ENCODE data around the gene ZFHX2. TPM values are rescaled to one million over a fixed set of nuclear protein-coding genes. Genes with fewer than 3 reads are reported as not detected.
A peak's percentile ranks its signal among the peaks of the same experiment; 100 is the strongest.

The ZFHX2 gene
- total RNA-seq, 1 experiment from 2014 or later = 19.4 TPM

DNA sequence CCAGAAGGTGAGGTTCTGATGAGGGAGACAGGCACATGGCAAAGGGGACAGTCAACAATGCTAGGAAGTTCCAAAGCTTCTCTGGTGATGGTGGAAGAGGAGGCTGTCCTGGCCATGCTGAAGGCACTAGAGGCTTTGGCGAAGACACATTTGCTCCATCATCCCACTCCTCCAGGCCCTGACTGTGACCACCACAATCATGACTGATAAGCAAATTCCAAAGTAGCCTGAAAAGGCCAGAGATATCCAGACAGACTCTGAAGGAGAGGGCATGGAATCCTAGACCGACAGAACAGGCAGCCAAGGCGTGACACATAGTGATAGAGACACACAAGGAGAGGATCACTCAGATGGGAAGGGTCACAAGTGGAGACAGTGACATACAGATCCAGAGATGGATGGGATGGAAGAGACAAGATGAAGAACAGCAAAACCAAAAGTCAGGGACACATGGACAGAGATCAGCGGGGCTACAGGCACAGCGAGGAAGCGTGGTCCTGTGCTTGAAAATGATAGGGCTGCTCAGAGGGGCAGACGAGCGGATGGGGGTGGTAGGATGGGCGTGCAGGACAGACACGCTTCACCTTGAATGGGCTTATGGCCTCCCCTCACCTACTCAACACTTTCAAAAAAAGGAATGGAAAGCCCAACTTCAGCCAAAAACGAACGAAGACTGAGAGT is 1.3 kb downstream of the ZFHX2 start:
- H3K4me3 Mint-ChIP-seq = no peak overlapping the region
- Histone ChIP-seq H2BK12ac (ENCODE audit: insufficient read length, low read depth, low read length) (no peak overlapping the region), H3K14ac (ENCODE audit: insufficient read depth, low read length) (peak overlapping the region; percentile 14), H3K27ac (ENCODE audit: insufficient read length, low read depth, low read length) (no peak overlapping the region), H3K18ac (ENCODE audit: insufficient read length, low read depth, low read length) (peak overlapping the region; percentile 84), H3K4ac (ENCODE audit: low read depth, low read length) (no peak overlapping the region; the same call in 1 of the 2 replicates), H3K79me1 (ENCODE audit: insufficient read depth, low read depth, low read length, poor library complexity, severe bottlenecking) (no peaks in the 10 kb centered on the region), H2AK5ac (ENCODE audit: insufficient read length, low read length) (no peak overlapping the region), H4K5ac (ENCODE audit: insufficient read length, low read depth, low read length) (no peak overlapping the region), H3K79me2 (ENCODE audit: insufficient read depth, low read length) (peaks cover 13% of the 10 kb centered on the region; the same call in 1 of the 2 replicates), H4K91ac (ENCODE audit: insufficient read length, low read depth, low read length) (no peak overlapping the region), H3K4me2 (ENCODE audit: insufficient read depth, insufficient read length, low read length) (peak overlapping the region; percentile 96), H2BK5ac (ENCODE audit: insufficient read length, low read length) (no peak overlapping the region), H2AFZ (ENCODE audit: low read length) (no peak overlapping the region), H4K20me1 (ENCODE audit: control insufficient read depth, insufficient read depth, insufficient read length) (no peaks in the 10 kb centered on the region), H3K56ac (ENCODE audit: insufficient read length, low read depth, low read length) (no peak overlapping the region), H3K23me2 (ENCODE audit: insufficient read length, low read depth, low read length, poor library complexity, severe bottlenecking) (peaks cover 19% of the 10 kb centered on the region), H3K4me1 (ENCODE audit: insufficient read depth, low read length) (peaks cover 37% of the 10 kb centered on the region; the same call in 1 of the 2 replicates), H4K8ac (replicated peaks; ENCODE audit: insufficient read length, low read depth, low read length) (no peak overlapping the region), H3T11ph (ENCODE audit: low read length) (no peak overlapping the region), H2BK120ac (ENCODE audit: low read depth, low read length, poor library complexity, severe bottlenecking) (no peak overlapping the region), H3K9ac (ENCODE audit: extremely low read depth, insufficient read length, low read length) (peak overlapping the region; percentile 92), H3K23ac (ENCODE audit: insufficient read length, low read depth, low read length) (no peak overlapping the region), H3K27me3 (ENCODE audit: insufficient read depth, low read length) (no peaks in the 10 kb centered on the region), H2BK15ac (ENCODE audit: low read depth, low read length) (no peak overlapping the region), H2BK20ac (ENCODE audit: low read depth, low read length, poor library complexity, severe bottlenecking) (no peak overlapping the region), H3K9me3 (ENCODE audit: control insufficient read depth, low read depth, low read length) (no peaks in the 10 kb centered on the region)
- no peak overlapping the region for H3K27ac Mint-ChIP-seq
- no CpG with 5 or more reads among the region's 12 CpGs for WGBS (ENCODE audit: extremely low coverage, insufficient read length, low lambda C conversion rate)
- 0 out of 7 replicates have a peak, but pooled peaks cover 0 to 8% (median 0%) of the 10 kb centered on the region in 3 experiments for H3K36me3 Mint-ChIP-seq (ENCODE audit: insufficient read depth in 1 of 3, low read depth in 3 of 3)
- no peaks in the 10 kb centered on the region for H3K9me3 Mint-ChIP-seq
- H3K27me3 Mint-ChIP-seq (ENCODE audit: low read depth) = no peaks in the 10 kb centered on the region; the same call in 1 of the 2 replicates
- no peak for DNase-seq
- peaks cover 5 to 11% of the 10 kb centered on the region in 2 experiments for H3K4me1 Mint-ChIP-seq
- TF ChIP-seq, protein P1, sequence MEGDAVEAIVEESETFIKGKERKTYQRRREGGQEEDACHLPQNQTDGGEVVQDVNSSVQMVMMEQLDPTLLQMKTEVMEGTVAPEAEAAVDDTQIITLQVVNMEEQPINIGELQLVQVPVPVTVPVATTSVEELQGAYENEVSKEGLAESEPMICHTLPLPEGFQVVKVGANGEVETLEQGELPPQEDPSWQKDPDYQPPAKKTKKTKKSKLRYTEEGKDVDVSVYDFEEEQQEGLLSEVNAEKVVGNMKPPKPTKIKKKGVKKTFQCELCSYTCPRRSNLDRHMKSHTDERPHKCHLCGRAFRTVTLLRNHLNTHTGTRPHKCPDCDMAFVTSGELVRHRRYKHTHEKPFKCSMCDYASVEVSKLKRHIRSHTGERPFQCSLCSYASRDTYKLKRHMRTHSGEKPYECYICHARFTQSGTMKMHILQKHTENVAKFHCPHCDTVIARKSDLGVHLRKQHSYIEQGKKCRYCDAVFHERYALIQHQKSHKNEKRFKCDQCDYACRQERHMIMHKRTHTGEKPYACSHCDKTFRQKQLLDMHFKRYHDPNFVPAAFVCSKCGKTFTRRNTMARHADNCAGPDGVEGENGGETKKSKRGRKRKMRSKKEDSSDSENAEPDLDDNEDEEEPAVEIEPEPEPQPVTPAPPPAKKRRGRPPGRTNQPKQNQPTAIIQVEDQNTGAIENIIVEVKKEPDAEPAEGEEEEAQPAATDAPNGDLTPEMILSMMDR (conservative IDR thresholded peaks at IDR 0.05) = no peak

All from H9 (cell line).